Rectal smooth muscle tissue (tissue), 1 donor: ENCODE measurements around the gene CYBC1.

Source experiments
- H3K27ac ChIP-seq: one replicate; pipeline ENCODE4 v1.7.0; 2013; ENCODE audit warnings: low read depth, low read length, inconsistent platforms
- H3K27me3 ChIP-seq: one replicate; pipeline ENCODE4 v1.7.0; 2013; ENCODE audit warnings: low read length; ENCODE audit not compliant: control insufficient read depth, insufficient read depth
- H3K36me3 ChIP-seq: one replicate; pipeline ENCODE4 v1.7.0; 2013; ENCODE audit warnings: low read length; ENCODE audit not compliant: control insufficient read depth, insufficient read depth
- H3K4me1 ChIP-seq: one replicate; pipeline ENCODE4 v1.7.0; 2013; ENCODE audit warnings: low read length; ENCODE audit not compliant: control insufficient read depth, insufficient read depth
- H3K4me3 ChIP-seq: one replicate; pipeline ENCODE4 v1.7.0; 2013; ENCODE audit warnings: low read length
- H3K9ac ChIP-seq: one replicate; pipeline ENCODE4 v1.7.0; 2013; ENCODE audit warnings: low read length

Gene CYBC1

DNA sequence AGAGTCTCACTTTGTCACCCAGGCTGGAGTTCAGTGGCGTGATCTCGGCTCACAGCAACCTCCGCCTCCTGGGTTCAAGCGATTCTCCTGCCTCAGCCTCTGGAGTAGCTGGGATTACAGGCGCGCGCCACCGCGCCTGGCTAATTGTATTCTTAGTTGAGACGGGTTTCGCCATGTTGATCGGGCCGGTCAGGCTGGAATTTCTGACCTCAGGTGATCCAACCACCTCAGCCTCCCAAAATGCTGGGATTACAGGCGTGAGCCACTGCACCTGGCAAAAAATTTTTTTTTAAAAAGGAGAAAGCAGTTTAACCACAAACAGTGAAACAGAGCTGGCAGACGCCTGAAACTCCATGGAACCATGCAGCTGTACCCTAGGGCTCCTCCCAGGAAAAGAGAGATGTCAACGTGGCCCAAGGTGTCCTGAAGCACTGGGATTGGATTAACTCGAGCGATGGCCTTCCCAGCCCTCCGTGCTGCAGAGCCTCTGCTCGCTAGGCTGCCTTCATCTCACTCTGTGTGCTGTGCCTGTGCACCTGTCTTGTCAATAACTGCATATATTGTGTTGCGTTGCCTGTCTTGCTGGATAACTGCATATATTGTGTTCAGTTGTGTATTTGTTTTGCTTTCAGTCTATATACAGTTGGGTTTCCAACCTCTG, 39.4 kb upstream of the CYBC1 start:
- Histone ChIP-seq H3K27ac (no peak overlapping the region), H3K9ac (no peak overlapping the region), H3K4me3 (no peak overlapping the region), H3K4me1 (peaks cover 4% of the 10 kb centered on the region), H3K27me3 (no peaks in the 10 kb centered on the region), H3K36me3 (peaks cover 13% of the 10 kb centered on the region)

DNA sequence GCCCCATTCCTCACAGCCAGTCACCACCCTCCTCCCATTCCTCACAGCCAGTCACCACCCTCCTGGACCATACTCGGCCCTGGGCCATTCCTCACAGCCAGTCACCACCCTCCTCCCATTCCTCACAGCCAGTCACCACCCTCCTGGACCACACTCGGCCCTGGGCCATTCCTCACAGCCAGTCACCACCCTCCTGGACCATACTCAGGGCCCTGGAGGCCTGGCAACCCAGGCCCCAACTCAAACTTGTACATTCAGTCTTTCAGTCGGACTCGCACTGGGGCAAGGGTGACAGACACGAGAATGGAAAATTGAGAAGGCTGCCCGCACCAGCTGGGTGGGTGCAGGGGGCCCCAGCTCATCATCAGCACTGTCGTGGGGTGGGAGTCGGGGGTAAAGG, 38.6 kb upstream of the CYBC1 start:
- no peaks in the 10 kb centered on the region for H3K4me1 ChIP-seq
- no peak overlapping the region for H3K27ac ChIP-seq

GRCh38 chr17:82487910-82488309, 37.4 kb upstream of the CYBC1 start:
- Histone ChIP-seq H3K27ac (no peak overlapping the region), H3K4me3 (no peak overlapping the region), H3K4me1 (no peaks in the 10 kb centered on the region), H3K27me3 (no peaks in the 10 kb centered on the region), H3K9ac (no peak overlapping the region), H3K36me3 (peaks cover 21% of the 10 kb centered on the region)

More for the DNA sequence above, 38.6 kb upstream of the CYBC1 start:
- H3K9ac ChIP-seq = no peak overlapping the region
- H3K27me3 ChIP-seq = no peaks in the 10 kb centered on the region
- H3K4me3 ChIP-seq = no peak overlapping the region
- peaks cover 17% of the 10 kb centered on the region for H3K36me3 ChIP-seq

- Histone ChIP-seq H3K4me1 (no peaks in the 10 kb centered on the region), H3K27ac (no peak overlapping the region), H3K9ac (no peak overlapping the region), H3K36me3 (peaks cover 21% of the 10 kb centered on the region), H3K27me3 (no peaks in the 10 kb centered on the region), H3K4me3 (no peak overlapping the region)
These were observed 35.9 kb upstream of the CYBC1 start for GRCh38 chr17:82486231-82487094.

DNA sequence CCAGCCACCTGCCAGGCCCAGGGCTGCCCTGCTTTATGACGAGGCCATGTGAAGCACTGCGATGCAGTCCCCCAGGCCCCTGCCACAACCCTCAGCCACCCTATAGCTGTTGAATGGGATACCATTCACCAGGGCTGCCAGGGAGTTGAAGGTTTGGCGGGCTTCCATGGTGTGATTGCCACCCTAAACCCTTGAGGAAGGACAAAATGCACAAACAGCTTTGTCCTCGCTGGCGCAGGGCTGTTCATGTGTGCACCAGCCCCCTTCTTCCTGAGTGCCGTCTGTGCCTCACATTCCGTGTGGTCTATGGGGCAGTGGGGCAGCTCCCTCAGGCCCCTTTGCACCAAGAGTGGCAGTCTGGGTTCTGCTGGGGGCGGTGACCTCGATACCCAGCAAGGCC, 33.3 kb upstream of the CYBC1 start:
- H3K9ac ChIP-seq = no peak overlapping the region
- no peak overlapping the region for H3K27ac ChIP-seq
- peaks cover 30% of the 10 kb centered on the region for H3K36me3 ChIP-seq
- H3K4me1 ChIP-seq = no peaks in the 10 kb centered on the region
- no peak overlapping the region for H3K4me3 ChIP-seq
- H3K27me3 ChIP-seq = no peaks in the 10 kb centered on the region

DNA sequence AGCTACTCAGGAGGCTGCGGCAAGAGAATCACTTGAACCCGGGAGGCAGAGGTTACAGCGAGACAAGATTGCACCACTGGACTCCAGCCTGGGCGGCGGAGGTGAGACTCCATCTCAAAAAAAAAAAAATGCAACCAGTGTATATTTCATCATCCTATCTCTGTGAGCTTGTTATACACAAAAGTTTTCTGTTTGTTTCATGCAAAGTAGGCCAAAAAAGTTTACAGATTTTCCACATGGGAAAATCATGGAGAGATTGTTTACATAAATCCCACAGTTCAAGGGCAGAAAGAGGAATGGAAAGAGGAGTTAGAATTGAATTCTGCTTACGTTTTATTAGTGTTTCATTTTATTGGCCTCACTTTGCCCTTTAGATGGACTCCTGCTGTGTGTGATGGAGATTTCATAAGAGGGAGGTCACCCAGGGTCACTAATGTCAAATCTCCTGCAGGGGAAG, 32.7 kb upstream of the CYBC1 start:
- H3K36me3 ChIP-seq = peaks cover 32% of the 10 kb centered on the region
- no peak overlapping the region for H3K4me3 ChIP-seq
- no peak overlapping the region for H3K9ac ChIP-seq
- H3K27me3 ChIP-seq = no peaks in the 10 kb centered on the region
- no peak overlapping the region for H3K27ac ChIP-seq
- no peaks in the 10 kb centered on the region for H3K4me1 ChIP-seq

GRCh38 chr17:82480318-82480717, 29.8 kb upstream of the CYBC1 start:
- Histone ChIP-seq H3K27ac (no peak overlapping the region), H3K4me3 (no peak overlapping the region), H3K4me1 (no peaks in the 10 kb centered on the region), H3K27me3 (no peaks in the 10 kb centered on the region), H3K9ac (no peak overlapping the region), H3K36me3 (peaks cover 19% of the 10 kb centered on the region)

GRCh38 chr17:82479602-82480001, 29.1 kb upstream of the CYBC1 start:
- Histone ChIP-seq H3K27me3 (no peaks in the 10 kb centered on the region), H3K36me3 (peaks cover 20% of the 10 kb centered on the region), H3K27ac (no peak overlapping the region), H3K9ac (no peak overlapping the region), H3K4me1 (no peaks in the 10 kb centered on the region), H3K4me3 (no peak overlapping the region)

- Histone ChIP-seq H3K4me1 (no peaks in the 10 kb centered on the region), H3K4me3 (no peak overlapping the region), H3K36me3 (peaks cover 14% of the 10 kb centered on the region), H3K27me3 (no peaks in the 10 kb centered on the region), H3K27ac (no peak overlapping the region), H3K9ac (no peak overlapping the region)
These were observed 27.4 kb upstream of the CYBC1 start for GRCh38 chr17:82477934-82478333.

GRCh38 chr17:82475458-82475857, 24.9 kb upstream of the CYBC1 start:
- H3K4me3 ChIP-seq = no peak overlapping the region

GRCh38 chr17:82474223-82475010, 23.9 kb upstream of the CYBC1 start:
- Histone ChIP-seq H3K27ac (no peak overlapping the region), H3K9ac (no peak overlapping the region), H3K4me3 (no peak overlapping the region), H3K27me3 (no peaks in the 10 kb centered on the region), H3K4me1 (no peaks in the 10 kb centered on the region), H3K36me3 (peaks cover 17% of the 10 kb centered on the region)

More at GRCh38 chr17:82475458-82475857, 24.9 kb upstream of the CYBC1 start:
- H3K4me1 ChIP-seq = no peaks in the 10 kb centered on the region
- no peak overlapping the region for H3K27ac ChIP-seq
- no peaks in the 10 kb centered on the region for H3K27me3 ChIP-seq
- H3K9ac ChIP-seq = no peak overlapping the region
- peaks cover 18% of the 10 kb centered on the region for H3K36me3 ChIP-seq

DNA sequence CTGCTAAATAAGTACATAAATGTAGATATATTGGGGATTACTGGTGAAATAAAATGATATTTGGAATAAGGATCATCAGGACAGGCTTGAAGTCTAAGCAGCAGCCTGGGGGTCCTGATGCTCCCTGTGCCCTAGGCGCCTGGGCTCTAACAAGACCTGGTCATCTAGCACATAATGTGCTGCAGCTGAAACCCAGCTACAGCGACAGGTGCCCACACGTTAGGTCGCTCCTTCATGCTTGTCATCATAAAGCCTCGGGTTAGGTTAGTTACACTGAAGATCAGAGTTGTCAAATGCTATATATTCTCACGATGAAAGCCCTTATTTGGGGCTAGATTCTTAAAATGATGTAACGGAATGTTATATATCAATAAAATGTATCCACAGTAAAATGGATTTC, 19.5 kb upstream of the CYBC1 start:
- Histone ChIP-seq H3K4me3 (no peak overlapping the region), H3K36me3 (peaks cover 27% of the 10 kb centered on the region), H3K4me1 (no peaks in the 10 kb centered on the region), H3K27ac (no peak overlapping the region), H3K9ac (no peak overlapping the region), H3K27me3 (no peaks in the 10 kb centered on the region)
